ENCODE results near the gene GAB1.

GRCh38 chr4:143356493-143356892, 19.8 kb downstream of the GAB1 start:
- TF ChIP-seq CTCF (IDR thresholded peaks at IDR 0.05) (no peak), POLR2A (IDR thresholded peaks at IDR 0.05) (no peak)

All from testis (tissue), 2 donors.